GM23338 (cell line): Measurements from ENCODE around the gene RECQL5. TPM values are rescaled to one million over a fixed set of nuclear protein-coding genes. Genes with fewer than 3 reads are reported as not detected.
A peak's percentile ranks its signal among the peaks of the same experiment; 100 is the strongest.

Experiments
- ATAC-seq: fragments of 200-7000 bp; cut with Tn5 transposase; 3 replicates; pipeline ENCODE4 v1.9.1; 2020
- DNase-seq: peaks from one replicate; pipeline ENCODE4 v3.0.0-alpha.2; 2015; ENCODE audit warnings: low spot score
- H2AFZ ChIP-seq: fragments of 200-600 bp; sonication (generic); 2 replicates; pipeline ENCODE4 v1.8.0; 2016; ENCODE audit warnings: antibody characterized with exemption, mild to moderate bottlenecking, moderate library complexity
- H3F3A ChIP-seq: fragments of 200-600 bp; sonication (generic); replicated peaks from 2 replicates; pipeline ENCODE4 v1.8.0; 2017; ENCODE audit warnings: antibody characterized with exemption, mixed run types, low read depth
- H3K27ac ChIP-seq: fragments of 200-600 bp; sonication (generic); 2 replicates; pipeline ENCODE4 v1.6.1; 2016; ENCODE audit warnings: low read depth
- H3K27me3 ChIP-seq: fragments of 200-600 bp; sonication (generic); 2 replicates; pipeline ENCODE4 v1.8.0; 2016; ENCODE audit warnings: mild to moderate bottlenecking, mixed run types, moderate library complexity; ENCODE audit not compliant: insufficient read depth
- H3K36me3 ChIP-seq: fragments of 200-600 bp; sonication (generic); 2 replicates; pipeline ENCODE4 v1.8.0; 2016; ENCODE audit warnings: mild to moderate bottlenecking; ENCODE audit not compliant: insufficient read depth
- H3K4me1 ChIP-seq: fragments of 200-600 bp; sonication (generic); 2 replicates; pipeline ENCODE4 v1.8.0; 2016; ENCODE audit warnings: mild to moderate bottlenecking, moderate library complexity; ENCODE audit not compliant: insufficient read depth
- H3K4me2 ChIP-seq: fragments of 200-600 bp; sonication (generic); 2 replicates; pipeline ENCODE4 v1.7.1; 2017; ENCODE audit warnings: mixed run types
- H3K4me3 ChIP-seq: fragments of 200-600 bp; sonication (generic); 2 replicates; pipeline ENCODE4 v1.6.1; 2016; ENCODE audit warnings: mixed run types
- H3K79me2 ChIP-seq: fragments of 200-600 bp; sonication (generic); replicated peaks from 2 replicates; pipeline ENCODE4 v1.8.0; 2017; ENCODE audit warnings: mild to moderate bottlenecking; ENCODE audit not compliant: insufficient read depth
- H3K9me2 ChIP-seq: fragments of 200-600 bp; sonication (generic); 2 replicates; pipeline ENCODE4 v1.8.0; 2017; ENCODE audit not compliant: insufficient read depth
- H4K20me1 ChIP-seq: fragments of 200-600 bp; sonication (generic); replicated peaks from 2 replicates; pipeline ENCODE4 v1.8.0; 2017; ENCODE audit warnings: mild to moderate bottlenecking; ENCODE audit not compliant: insufficient read depth
- H3K27ac Mint-ChIP-seq: 2 replicates; pipeline ENCODE4 v1.8.0; 2020; ENCODE audit warnings: inconsistent platforms, mild to moderate bottlenecking, moderate library complexity, mixed read lengths
- H3K27me3 Mint-ChIP-seq: 3 replicates; pipeline ENCODE4 v1.8.0; 2022; ENCODE audit warnings: low read depth, mild to moderate bottlenecking, moderate library complexity, mixed read lengths, inconsistent platforms; ENCODE audit not compliant: insufficient read depth, poor library complexity
- H3K36me3 Mint-ChIP-seq: 3 replicates; pipeline ENCODE4 v1.8.0; 2021; ENCODE audit warnings: low read depth, mild to moderate bottlenecking, inconsistent platforms, moderate library complexity, mixed read lengths
- H3K4me1 Mint-ChIP-seq: 3 replicates; pipeline ENCODE4 v1.8.0; 2020; ENCODE audit warnings: mild to moderate bottlenecking, inconsistent platforms, mixed read lengths
- H3K4me3 Mint-ChIP-seq: 3 replicates; pipeline ENCODE4 v1.8.0; 2021; ENCODE audit warnings: moderate library complexity, mild to moderate bottlenecking, inconsistent platforms, mixed read lengths
- H3K9me3 Mint-ChIP-seq: 3 replicates; pipeline ENCODE4 v1.8.0; 2020; ENCODE audit warnings: moderate library complexity, mild to moderate bottlenecking, inconsistent platforms, mixed read lengths
- CTCF ChIP-seq, 2 experiments: fragments of 200-600 bp in 1 of 2; sonication (generic) in 1 of 2; conservative IDR thresholded peaks; 2 replicates each; pipeline versions ENCODE4 v1.5.1 to v1.6.1; 2016 to 2017; ENCODE audit warnings: antibody characterized with exemption in 2 of 2, low read depth in 2 of 2, mild to moderate bottlenecking in 2 of 2, moderate library complexity in 1 of 2
- EZH2 ChIP-seq: fragments of 200-600 bp; sonication (generic); IDR thresholded peaks from one replicate; pipeline ENCODE4 v1.8.0; 2017; ENCODE audit warnings: antibody characterized with exemption, mild to moderate bottlenecking, low read depth; ENCODE audit not compliant: unreplicated experiment
- EZH2phosphoT487 ChIP-seq: fragments of 200-600 bp; sonication (generic); IDR thresholded peaks from one replicate; pipeline ENCODE4 v1.8.1; 2018; ENCODE audit warnings: antibody characterized with exemption; ENCODE audit not compliant: unreplicated experiment
- JUNB ChIP-seq: IDR thresholded peaks from one replicate; pipeline ENCODE4 v1.6.1; 2016; ENCODE audit warnings: antibody characterized with exemption; ENCODE audit not compliant: unreplicated experiment
- ZNF114 ChIP-seq: fragments of 250-450 bp; sonication (Bioruptor Pico); IDR thresholded peaks from 2 replicates; pipeline ENCODE4 v1.5.0; 2020; ENCODE audit warnings: mild to moderate bottlenecking, moderate library complexity
- ZNF462 ChIP-seq: fragments of 250-450 bp; sonication (Bioruptor Pico); IDR thresholded peaks from 2 replicates; pipeline ENCODE4 v1.5.0; 2020; ENCODE audit warnings: mild to moderate bottlenecking, moderate library complexity
- polyA plus RNA-seq: library from polyadenylated mRNA; unstranded; fragments of >200 nt; fragmentation: Nextera tagmentation; extraction: Ambion mirVana; gene quantifications from 2 replicates; pipeline ENCODE4 v1.2.1, GENCODE V29; 2016
- total RNA-seq: library from RNA; depleted of rRNA; stranded (reverse); fragments of >200 nt; shearing (Covaris generic); gene quantifications from 2 replicates; pipeline ENCODE4 v1.2.3, GENCODE V29; 2014

Gene RECQL5
- total and polyA plus RNA-seq, 2 experiments from 2014 or later, result 20.0 to 23.3 TPM

- Histone ChIP-seq H3K9me2 (no peaks in the 10 kb centered on the region), H3F3A (no peaks in the 10 kb centered on the region), H3K27ac (no peak overlapping the region), H2AFZ (no peak overlapping the region), H3K4me3 (no peak overlapping the region), H3K79me2 (no peaks in the 10 kb centered on the region), H3K36me3 (no peaks in the 10 kb centered on the region), H3K27me3 (peaks cover 9% of the 10 kb centered on the region), H4K20me1 (no peaks in the 10 kb centered on the region), H3K4me1 (peaks cover 6% of the 10 kb centered on the region), H3K4me2 (no peak overlapping the region)
- peak in 1 of 2 experiments; percentile 17; a peak in 2 of 4 replicates for TF ChIP-seq CTCF (conservative IDR thresholded peaks at IDR 0.05; ENCODE audit: low read depth in 2 of 2)
- TF ChIP-seq EZH2phosphoT487, result no peak
- Mint-ChIP-seq H3K36me3 (no peaks in the 10 kb centered on the region; the same call in 2 of the 3 replicates), H3K4me3 (no peak overlapping the region), H3K9me3 (no peaks in the 10 kb centered on the region), H3K4me1 (no peaks in the 10 kb centered on the region), H3K27me3 (peaks cover 21% of the 10 kb centered on the region), H3K27ac (no peak overlapping the region)
- ATAC-seq (no peak), DNase-seq (no peak)
Observed at GRCh38 chr17:75591722-75592302, 75.1 kb downstream of the RECQL5 start.

GRCh38 chr17:75590849-75591721 lies 75.9 kb downstream of the RECQL5 start:
- Histone ChIP-seq H3K4me1 (peaks cover 6% of the 10 kb centered on the region), H3F3A (no peaks in the 10 kb centered on the region), H3K27me3 (peaks cover 10% of the 10 kb centered on the region), H4K20me1 (no peaks in the 10 kb centered on the region), H3K9me2 (no peaks in the 10 kb centered on the region), H2AFZ (no peak overlapping the region), H3K4me2 (no peak overlapping the region), H3K36me3 (no peaks in the 10 kb centered on the region), H3K4me3 (no peak overlapping the region), H3K27ac (no peak overlapping the region), H3K79me2 (no peaks in the 10 kb centered on the region)
- H3K4me3 Mint-ChIP-seq, result no peak overlapping the region; the same call in 2 of the 3 replicates
- no peaks in the 10 kb centered on the region for H3K4me1 Mint-ChIP-seq
- no peak for ATAC-seq
- H3K36me3 Mint-ChIP-seq, result no peaks in the 10 kb centered on the region; the same call in 2 of the 3 replicates
- no peak overlapping the region for H3K27ac Mint-ChIP-seq
- DNase-seq, result no peak
- H3K27me3 Mint-ChIP-seq, result peaks cover 24% of the 10 kb centered on the region
- peaks cover under 1% of the 10 kb centered on the region; the same call in 1 of the 3 replicates for H3K9me3 Mint-ChIP-seq
- no peak for TF ChIP-seq JUNB
- no peak for TF ChIP-seq EZH2
- TF ChIP-seq CTCF (conservative IDR thresholded peaks at IDR 0.05; ENCODE audit: low read depth in 2 of 2), result no peak
- TF ChIP-seq ZNF114, result no peak
- TF ChIP-seq ZNF462, result no peak
- TF ChIP-seq EZH2phosphoT487, result no peak
